HCT116 (cell line): ENCODE measurements around the gene IFT57.

Source experiments
- JUND ChIP-seq: IDR thresholded peaks from 2 replicates; pipeline ENCODE4 v1.6.1; 2012
- POLR2AphosphoS5 ChIP-seq: IDR thresholded peaks from 2 replicates; pipeline ENCODE4 v1.6.1; 2011; ENCODE audit warnings: mild to moderate bottlenecking, low read depth, low read length, moderate library complexity
- RAD21 ChIP-seq: IDR thresholded peaks from 2 replicates; pipeline ENCODE4 v1.6.1; 2012; ENCODE audit warnings: low read depth, mild to moderate bottlenecking

DNA sequence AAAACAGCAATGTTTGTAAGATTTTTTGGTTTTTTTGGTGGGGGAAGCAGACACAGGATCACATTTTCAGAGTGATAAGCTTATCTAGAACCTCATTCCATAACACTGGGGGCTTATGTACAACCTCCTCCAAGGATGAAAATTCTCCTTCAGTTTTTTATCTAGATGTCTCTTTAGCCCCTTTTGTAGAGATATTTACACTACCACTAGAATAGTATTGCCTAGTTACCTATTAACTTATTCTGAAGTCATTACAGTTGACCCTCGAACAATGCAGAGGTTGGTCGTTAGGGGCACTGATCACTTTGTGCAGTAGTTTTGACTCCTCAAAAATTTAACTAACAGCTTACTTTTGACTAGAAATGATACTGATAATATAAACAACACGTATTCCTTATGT lies 32.8 kb downstream of the IFT57 start:
- TF ChIP-seq POLR2AphosphoS5 (no peak), JUND (no peak), RAD21 (no peak)
